NCI-H526 (cell line): ENCODE data around the gene THAP12.
A peak's percentile ranks its signal among the peaks of the same experiment; 100 is the strongest.
"Not testable (repeated sequence)": the region's sequence is repeated elsewhere in the genome, so short reads cannot be mapped to it uniquely, and the experiment has no call there.

Source experiments
- DNase-seq, 2 experiments: peaks; one replicate each; lab custom pipeline; 2025; lab: John Stamatoyannopoulos, UW

The THAP12 gene, protein sequence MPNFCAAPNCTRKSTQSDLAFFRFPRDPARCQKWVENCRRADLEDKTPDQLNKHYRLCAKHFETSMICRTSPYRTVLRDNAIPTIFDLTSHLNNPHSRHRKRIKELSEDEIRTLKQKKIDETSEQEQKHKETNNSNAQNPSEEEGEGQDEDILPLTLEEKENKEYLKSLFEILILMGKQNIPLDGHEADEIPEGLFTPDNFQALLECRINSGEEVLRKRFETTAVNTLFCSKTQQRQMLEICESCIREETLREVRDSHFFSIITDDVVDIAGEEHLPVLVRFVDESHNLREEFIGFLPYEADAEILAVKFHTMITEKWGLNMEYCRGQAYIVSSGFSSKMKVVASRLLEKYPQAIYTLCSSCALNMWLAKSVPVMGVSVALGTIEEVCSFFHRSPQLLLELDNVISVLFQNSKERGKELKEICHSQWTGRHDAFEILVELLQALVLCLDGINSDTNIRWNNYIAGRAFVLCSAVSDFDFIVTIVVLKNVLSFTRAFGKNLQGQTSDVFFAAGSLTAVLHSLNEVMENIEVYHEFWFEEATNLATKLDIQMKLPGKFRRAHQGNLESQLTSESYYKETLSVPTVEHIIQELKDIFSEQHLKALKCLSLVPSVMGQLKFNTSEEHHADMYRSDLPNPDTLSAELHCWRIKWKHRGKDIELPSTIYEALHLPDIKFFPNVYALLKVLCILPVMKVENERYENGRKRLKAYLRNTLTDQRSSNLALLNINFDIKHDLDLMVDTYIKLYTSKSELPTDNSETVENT

GRCh38 chr11:76380977-76381719 is at the start of gene THAP12, which contains the start of gene GVQW3:
THAP12 (minus strand) TSS chr11:76381132; CDS start chr11:76380836, 296 bp downstream.
GVQW3 (plus strand) TSS chr11:76381323; CDS start chr11:76381829, 506 bp downstream.
- peak; percentile 95 to 99 for DNase-seq

- DNase-seq: no peak
Measured at GRCh38 chr11:76426660-76427059, 45.7 kb upstream of the THAP12 start.

GRCh38 chr11:76424891-76425290 is 44.0 kb upstream of the THAP12 start:
- no peak for DNase-seq

DNA sequence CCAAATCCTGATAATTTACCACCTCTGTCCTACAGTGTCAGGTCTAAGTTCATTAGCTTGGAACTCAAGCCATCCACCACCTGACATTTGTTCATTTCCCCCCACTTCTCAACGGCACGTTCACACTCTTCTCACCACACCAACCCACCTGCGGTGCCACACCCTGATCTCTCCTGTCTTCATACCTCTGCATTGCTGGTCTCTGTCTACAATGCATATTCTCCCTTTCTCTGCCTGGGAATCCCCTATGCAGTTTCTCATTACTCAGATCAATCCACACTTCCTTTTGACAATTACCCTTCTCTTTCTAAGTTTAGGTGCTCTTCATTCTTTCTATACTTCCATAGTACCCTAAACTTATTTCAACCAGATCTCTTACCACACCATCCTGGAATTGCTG is 43.4 kb upstream of the THAP12 start:
- no peak for DNase-seq

DNA sequence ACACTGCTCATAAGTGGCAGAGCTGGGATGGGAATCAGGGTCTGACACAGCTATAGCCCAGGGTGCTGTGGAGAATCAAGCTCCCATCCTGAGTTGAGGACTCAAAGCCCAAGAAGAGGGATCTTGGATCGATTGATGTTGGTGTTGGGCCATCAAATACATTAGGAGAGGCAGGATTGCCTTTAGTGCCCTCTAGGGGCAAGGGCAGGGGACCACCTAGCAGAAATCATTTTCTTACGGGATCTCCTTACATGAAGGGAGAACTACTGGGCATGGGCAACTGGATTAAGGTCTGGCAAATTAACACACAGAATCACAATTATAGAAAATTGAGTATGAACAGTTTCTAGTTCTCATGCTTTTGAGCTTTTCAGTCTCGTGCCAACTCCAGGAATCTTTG is 39.0 kb upstream of the THAP12 start:
- peak in 1 of 2 experiments; percentile 44 for DNase-seq

DNA sequence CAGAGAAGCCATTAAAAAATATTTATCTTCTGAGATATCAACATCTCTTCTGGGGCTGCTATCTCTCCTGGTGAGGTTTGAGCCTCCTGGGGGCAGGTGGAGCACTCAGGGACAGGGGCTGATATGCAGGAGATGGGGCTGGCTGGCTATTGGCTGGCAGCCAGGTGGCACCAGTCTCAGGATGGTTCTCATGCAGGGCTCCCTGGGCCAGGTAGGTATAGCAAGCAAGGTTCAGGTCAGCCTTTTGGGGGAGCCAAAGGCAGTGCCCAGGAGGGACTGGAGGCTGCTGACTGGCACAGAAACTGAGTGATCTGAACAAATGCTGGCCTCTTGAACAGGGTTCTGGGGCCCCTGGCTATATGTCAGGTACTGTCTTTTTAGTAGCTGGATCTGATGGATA is 34.1 kb upstream of the THAP12 start:
- DNase-seq: peak in 1 of 2 experiments; percentile 21

GRCh38 chr11:76410851-76411357 is 30.0 kb upstream of the THAP12 start:
- no peak for DNase-seq

DNA sequence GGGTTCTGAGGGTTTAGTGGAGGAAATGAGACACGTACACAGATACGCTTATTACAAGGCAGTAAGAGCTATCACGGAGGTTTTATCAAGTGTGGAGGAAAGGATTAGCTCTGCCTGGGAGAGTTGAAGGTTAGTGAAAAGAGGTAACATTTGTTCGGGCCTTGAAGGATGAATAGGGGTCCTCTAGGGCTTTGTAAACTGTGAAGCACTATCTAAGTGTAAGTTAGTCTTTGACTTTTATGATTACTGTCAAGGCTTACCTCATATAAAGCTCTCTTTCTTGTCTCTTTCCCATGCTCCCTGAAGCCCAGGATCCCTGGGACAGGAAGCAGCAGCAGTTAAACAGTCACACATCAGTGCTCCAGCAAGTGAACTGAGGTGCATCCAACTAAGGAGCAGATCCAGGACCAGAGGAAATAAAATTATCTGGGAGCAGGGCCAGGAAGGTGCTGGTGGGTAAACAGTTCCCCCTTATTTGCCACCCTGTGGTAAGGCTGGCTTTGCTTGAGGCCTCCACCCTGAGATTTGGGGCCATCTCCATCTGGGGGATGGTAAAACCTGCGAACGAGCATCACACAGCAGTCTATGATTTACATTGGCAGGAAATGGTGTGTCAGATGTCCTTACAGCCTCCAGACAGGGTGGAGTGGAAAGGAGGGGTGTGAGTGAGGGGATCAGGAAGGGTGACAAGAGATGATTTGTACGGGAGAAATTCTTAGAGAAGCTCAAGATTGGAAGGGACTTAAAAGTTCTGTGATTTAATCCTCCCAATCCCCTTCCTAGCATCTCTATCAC is 27.4 kb upstream of the THAP12 start:
- DNase-seq: peak; percentile 61 to 63

GRCh38 chr11:76406359-76406758 is 25.4 kb upstream of the THAP12 start:
- no peak for DNase-seq

DNA sequence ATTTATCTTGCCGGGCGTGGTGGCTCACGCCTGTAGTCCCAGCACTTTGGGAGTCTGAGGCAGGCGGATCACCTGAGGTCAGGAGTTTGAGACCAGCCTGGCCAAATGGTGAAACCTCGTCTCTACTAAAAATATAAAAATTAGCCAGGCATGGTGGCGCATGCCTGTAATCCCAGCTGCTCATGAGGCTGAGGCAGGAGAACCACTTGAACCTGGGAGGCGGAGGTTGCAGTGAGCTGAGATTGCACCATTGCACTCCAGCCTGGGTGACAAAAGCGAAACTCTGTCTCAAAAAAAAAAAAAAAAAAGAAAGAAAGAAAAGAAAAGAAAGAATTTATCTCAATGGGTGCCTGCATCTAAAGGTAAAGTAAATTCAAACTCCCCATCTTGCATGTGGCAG is 20.6 kb upstream of the THAP12 start:
- DNase-seq: not testable (repeated sequence)

- no peak for DNase-seq
Measured at GRCh38 chr11:76400967-76401366, 20.0 kb upstream of the THAP12 start.

DNA sequence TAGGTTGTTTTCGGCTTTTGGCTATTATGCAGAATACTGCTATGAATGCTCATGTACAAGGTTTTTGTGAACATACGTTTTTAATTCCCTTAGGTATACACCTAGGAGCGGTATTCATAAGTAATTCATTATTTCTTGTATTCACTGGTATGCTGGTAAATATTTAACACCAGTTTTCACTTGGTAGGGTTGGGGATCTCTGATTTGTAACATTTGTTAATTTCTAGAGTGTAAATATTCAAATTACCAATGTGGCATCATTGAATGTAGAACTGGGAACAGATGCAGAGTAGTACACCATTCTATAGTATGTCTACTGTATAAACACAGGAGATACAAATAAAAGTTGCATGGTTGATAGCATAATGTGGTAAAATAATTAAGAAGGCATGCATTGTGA is 16.5 kb upstream of the THAP12 start:
- DNase-seq: no peak

- DNase-seq: no peak
Measured at GRCh38 chr11:76395296-76395695, 14.4 kb upstream of the THAP12 start.

DNA sequence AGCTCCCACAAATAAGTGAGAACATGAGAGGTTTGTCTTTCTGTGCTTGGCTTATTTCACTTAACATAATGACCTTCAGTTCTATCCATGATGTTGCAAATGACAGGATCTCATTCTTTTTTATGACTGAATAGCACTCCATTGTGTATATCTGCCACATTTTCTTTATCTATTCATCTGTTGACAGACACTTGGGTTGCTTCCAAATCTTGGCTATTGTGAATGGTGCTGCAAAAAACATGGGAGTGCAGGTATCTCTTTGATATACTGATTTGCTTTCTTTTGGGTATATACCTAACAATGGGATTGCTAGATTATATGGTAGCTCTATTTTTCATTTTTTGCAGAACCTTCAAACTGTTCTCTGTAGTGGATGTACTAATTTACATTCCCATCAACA is 13.5 kb upstream of the THAP12 start:
- no peak for DNase-seq

DNA sequence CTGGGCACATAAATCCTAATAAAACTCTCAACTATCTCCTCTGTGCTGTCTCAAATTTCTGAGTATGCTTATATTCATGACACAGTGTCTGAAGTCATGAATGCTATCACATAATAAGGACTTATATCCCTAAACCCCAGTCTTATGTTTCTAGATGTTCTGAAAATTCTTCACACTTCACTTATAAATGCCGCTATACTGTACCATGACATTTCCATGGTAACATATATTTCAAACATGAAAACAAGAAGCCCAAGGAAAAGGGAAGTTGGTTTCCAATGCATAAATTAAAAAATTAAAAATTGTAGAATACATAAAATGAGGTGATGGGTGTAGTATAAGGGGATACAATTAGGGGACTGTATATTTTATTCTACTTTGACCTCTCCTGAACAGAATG is 11.9 kb upstream of the THAP12 start:
- DNase-seq: no peak

DNA sequence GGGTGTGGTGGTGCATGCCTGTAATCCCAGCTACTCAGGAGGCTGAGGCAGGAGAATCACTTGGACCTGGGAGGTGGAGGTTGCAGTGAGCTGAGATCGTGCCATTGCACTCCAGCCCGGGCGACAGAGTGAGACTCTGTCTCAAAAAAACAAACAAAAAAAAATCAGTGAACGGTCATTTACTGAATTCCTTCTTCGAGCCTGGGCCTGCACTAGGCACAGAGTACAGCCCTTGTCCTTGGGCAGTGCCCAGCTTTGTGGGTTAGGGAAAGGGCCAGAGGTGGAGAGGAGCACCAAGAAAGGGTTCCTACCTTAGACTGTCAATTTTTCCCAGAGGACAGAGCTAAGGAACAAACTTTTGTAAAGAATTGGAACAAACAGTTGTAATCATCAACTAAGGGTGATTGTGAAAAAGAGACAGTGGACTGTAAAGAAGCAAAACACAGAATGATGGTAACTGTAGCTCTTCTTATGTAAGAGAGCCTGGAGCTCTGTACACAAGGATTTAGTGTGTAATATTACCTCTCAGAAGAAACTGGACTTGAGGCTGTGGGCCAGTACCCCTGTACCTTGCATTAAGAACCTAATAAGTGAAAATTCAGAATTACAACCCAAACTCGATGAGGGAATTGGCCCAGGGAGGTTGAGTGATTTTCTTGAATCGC is 11.0 kb upstream of the THAP12 start:
- no peak for DNase-seq

DNA sequence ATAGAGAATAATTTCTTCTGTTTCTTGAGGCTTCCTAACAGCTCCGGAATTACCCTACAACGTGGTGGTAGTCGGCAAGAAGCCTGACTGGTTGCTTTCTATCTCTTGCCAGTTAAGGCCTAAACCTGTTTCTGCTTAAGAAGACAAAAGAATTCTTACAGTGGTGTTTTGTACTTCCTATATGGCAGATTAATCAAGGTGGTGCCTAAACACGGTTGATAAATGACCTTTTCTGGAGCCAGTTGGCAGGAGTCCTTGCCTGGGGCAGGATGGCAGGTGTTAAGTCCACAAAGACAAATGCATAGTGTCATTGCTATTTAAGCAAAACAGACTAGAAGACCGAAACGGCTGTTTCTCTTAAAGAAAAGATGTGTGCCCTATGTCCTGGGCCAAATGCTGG is 10.1 kb upstream of the THAP12 start:
- peak; percentile 66 to 74 for DNase-seq

DNA sequence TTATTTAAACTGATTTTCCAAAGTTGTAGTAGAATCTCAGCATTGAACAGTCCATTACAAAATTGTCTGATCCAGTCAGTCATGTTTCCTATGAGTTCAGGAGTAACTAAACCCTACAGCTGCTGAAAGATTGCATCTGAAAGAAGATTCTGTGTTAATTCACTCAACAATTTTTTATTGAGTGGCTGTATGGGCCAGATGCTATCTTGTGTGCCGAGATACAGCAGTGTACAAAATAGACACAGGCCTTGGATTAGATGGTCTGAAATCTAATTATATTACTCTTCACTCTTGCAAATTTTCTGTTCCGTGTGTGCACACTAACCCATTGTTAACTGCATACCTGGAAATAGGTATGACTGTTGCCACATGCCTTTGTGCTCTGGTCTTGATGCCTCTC is 7.5 kb upstream of the THAP12 start:
- peak; percentile 45 to 51 for DNase-seq

GRCh38 chr11:76385903-76386302 is 5.0 kb upstream of the THAP12 start:
- no peak for DNase-seq

- peak in 1 of 2 experiments; percentile 37 for DNase-seq
Measured at GRCh38 chr11:76382209-76382608, 1.3 kb upstream of the THAP12 start.
